Measurements from ENCODE around the gene DAB2. TPM values are rescaled to one million over a fixed set of nuclear protein-coding genes. Genes with fewer than 3 reads are reported as not detected.

DAB2 gene
- total and polyA plus RNA-seq, 2 of the 8 experiments (the other 6 are each of a cell fraction or from before 2014, with no cell fraction given), result 2.6 to 4.9 TPM

GRCh38 chr5:39423331-39423751 lies 1.4 kb downstream of the DAB2 start (continued):
- no peak for TF ChIP-seq EGR1 (IDR thresholded peaks at IDR 0.05; ENCODE audit: borderline replicate concordance, low read depth, low read length)
- no peak for TF ChIP-seq SP4 (IDR thresholded peaks at IDR 0.05; ENCODE audit: low read length)
- no peak for TF ChIP-seq TAF7 (optimal IDR thresholded peaks at IDR 0.05; ENCODE audit: borderline replicate concordance, low read depth, low read length)
- TF ChIP-seq NANOG (IDR thresholded peaks at IDR 0.05; ENCODE audit: insufficient read depth, low read depth, low read length, poor library complexity, severe bottlenecking), result no peak
- no peak for TF ChIP-seq ATF3 (IDR thresholded peaks at IDR 0.05; ENCODE audit: insufficient read depth, low read depth, low read length)
- TF ChIP-seq CHD7 (IDR thresholded peaks at IDR 0.05; ENCODE audit: insufficient replicate concordance, low read length), result no peak
